Right cardiac atrium (tissue), 5 donors: ENCODE data around the gene SART3. TPM values are rescaled to one million over a fixed set of nuclear protein-coding genes. Genes with fewer than 3 reads are reported as not detected.
"Not testable (repeated sequence)": the region's sequence is repeated elsewhere in the genome, so short reads cannot be mapped to it uniquely, and the experiment has no call there.

Source experiments
- ATAC-seq, 2 donors: fragments of 200-7000 bp; cut with Tn5 transposase; one replicate each; pipeline versions ENCODE4 v1.8.0 to v1.9.1; 2020; ENCODE audit warnings: moderate library complexity in 2 of 2, mild to moderate bottlenecking in 1 of 2
- DNase-seq, 3 donors: peaks; one replicate each; pipeline ENCODE4 v3.0.0-alpha.2; 2020
- H3K27ac ChIP-seq: one replicate; pipeline ENCODE4 v1.5.1; 2013; ENCODE audit warnings: mild to moderate bottlenecking, low read length, control low read depth, moderate library complexity
- H3K27me3 ChIP-seq: one replicate; pipeline ENCODE4 v1.6.1; 2013; ENCODE audit not compliant: control insufficient read depth, insufficient read depth
- H3K4me1 ChIP-seq: one replicate; pipeline ENCODE4 v1.6.1; 2013; ENCODE audit warnings: low read length; ENCODE audit not compliant: control insufficient read depth, insufficient read depth
- H3K4me3 ChIP-seq: one replicate; pipeline ENCODE4 v1.5.1; 2013; ENCODE audit warnings: low read length, control low read depth
- H3K9me3 ChIP-seq: one replicate; pipeline ENCODE4 v1.6.1; 2013; ENCODE audit warnings: low read length; ENCODE audit not compliant: control insufficient read depth
- WGBS: extraction: QIAGEN DNeasy Blood & Tissue Kit; methylation state at CpG from one replicate; pipeline ENCODE4 v1.1.7; 2013; 5-methylcytosine and 5-hydroxymethylcytosine counted together
- intact Hi-C, 4 donors: fragments of 100-400 bp; cut with DNase I; formaldehyde crosslinking; loops; one replicate each; pipeline versions ENCODE4 v1.11.0 to v1.14.0; 2022 to 2023
- polyA plus RNA-seq: library from polyadenylated mRNA; stranded (reverse); fragments of 200-250 nt; gene quantifications from one replicate; pipeline ENCODE4 v1.2.3, GENCODE V29; 2013
- total RNA-seq, 4 donors: library from RNA; stranded (reverse); fragmentation: NEBNext Ultra II Directional; extraction: Animal tissue kit (Norgen Biotek cat#: 25700); gene quantifications; one replicate each; pipeline ENCODE4 v1.2.1, GENCODE V29; 2021
- donor health status: healthy with polysubstance abuse.
- donor health status: DM: no; HTN: yes; CAD: no.
- donor health status: DM: no; HTN: no; CAD: no.
- donor health status: DM: no; HTN: yes; CAD: no; lungs with severe emphysema.
- donor health status: DM: yes; HTN: yes; CAD: no.

Gene SART3
- total and polyA plus RNA-seq, 5 donors = 14.2 to 27.7 (median 23.9) TPM

DNA sequence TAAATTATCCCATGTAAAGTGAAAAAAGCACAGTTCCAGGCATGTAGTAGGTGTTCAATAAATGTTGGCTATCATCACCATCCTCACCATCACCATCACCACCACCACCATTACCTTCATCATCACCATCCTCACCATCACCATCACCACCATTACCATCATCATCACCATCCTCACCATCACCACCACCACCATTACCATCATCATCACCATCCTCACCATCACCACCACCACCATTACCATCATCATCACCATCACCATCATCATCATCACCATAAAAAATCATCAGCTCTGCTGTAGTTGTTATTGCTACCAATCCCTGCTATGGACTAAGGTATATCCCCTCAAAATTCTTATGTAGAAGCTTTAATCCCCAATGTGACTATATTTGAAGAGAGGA is 16.5 kb upstream of the SART3 start:
- DNase-seq (no peak), ATAC-seq (no peak)
- Histone ChIP-seq H3K9me3 (no peaks in the 10 kb centered on the region), H3K27ac (no peak overlapping the region), H3K27me3 (no peaks in the 10 kb centered on the region), H3K4me1 (no peaks in the 10 kb centered on the region), H3K4me3 (no peak overlapping the region)
- intact Hi-C loops = loop anchor here in 2 of 4 donors (5.0 to 10.0 kb wide), 2 partner anchors 35 to 367 kb away; no protein-coding TSS in a partner anchor

DNA sequence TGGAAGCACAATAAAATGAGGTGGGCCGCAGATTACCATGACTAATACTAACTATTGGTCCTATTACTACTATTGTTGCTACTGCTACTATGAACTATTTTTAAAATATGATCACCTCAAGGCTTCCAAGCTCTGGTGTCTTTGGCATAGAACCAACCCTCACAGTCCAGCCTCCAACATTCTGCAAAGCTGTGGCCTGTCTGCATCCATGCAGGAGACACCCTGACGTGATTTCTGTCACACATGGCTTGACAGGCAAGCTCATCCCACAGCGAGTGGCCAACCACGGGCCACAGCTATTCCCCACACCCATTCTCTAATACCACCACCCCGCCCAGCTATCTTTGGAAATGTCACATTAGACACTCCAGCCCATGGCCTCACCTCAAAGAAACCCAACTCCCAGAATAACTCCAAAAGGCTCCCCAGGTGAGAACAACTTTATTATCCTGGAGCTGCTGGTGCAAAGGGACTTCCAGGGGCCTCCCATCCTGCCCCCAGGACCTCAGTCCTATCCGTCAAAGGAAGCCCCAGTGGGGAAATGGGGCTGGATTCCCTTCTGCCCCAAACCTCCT is 15.8 kb upstream of the SART3 start:
- 49% methylated on average over 6 of the region's 6 CpGs for WGBS
- peak; percentile 69 to 70 for ATAC-seq
- no peak overlapping the region for H3K27ac ChIP-seq
- H3K27me3 ChIP-seq = no peaks in the 10 kb centered on the region
- intact Hi-C loops = loop anchor here in 2 of 4 donors (5.0 to 10.0 kb wide), 2 partner anchors 36 to 368 kb away; no protein-coding TSS in a partner anchor
- no peaks in the 10 kb centered on the region for H3K4me1 ChIP-seq
- H3K4me3 ChIP-seq = no peak overlapping the region
- no peak for DNase-seq
- no peaks in the 10 kb centered on the region for H3K9me3 ChIP-seq

DNA sequence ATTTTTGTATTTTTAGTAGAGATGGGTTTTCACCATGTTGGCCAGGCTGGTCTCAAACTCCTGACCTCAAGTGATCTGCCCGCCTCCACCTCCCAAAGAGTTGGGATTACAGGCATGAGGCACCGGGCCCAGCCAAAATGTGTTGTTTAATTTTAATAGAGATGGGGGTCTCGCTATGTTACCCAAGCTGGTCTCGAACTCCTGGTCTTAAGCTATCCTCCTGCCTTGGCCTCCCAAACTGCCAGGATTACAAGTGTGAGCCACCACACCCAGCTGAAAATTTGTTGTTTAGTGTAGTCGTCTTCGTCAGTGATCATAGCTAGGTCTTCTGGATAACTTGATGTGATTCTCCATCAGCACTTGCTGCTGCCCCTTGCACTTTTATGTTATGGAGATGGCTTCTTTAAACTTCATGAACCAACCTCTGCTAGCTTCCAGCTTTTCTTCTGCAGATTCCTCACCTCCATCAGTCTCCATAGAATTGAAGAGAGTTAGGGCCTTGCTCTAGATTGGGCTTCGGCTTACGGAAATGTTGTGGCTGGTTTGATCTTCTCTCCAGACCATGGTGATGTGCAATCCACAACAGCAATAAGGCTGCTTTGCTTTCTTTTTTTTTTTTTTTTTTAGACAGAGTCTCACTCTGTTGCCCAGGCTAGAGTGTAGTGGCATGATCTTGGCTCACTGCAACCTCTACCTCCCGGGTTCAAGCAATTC is 14.4 kb upstream of the SART3 start:
- H3K4me1 ChIP-seq = no peaks in the 10 kb centered on the region
- ATAC-seq = no peak
- no peak for DNase-seq
- intact Hi-C loops = loop anchor here in 2 of 4 donors (5.0 to 10.0 kb wide), 2 partner anchors 37 to 369 kb away; no protein-coding TSS in a partner anchor
- H3K4me3 ChIP-seq = no peak overlapping the region
- H3K9me3 ChIP-seq = no peaks in the 10 kb centered on the region
- H3K27ac ChIP-seq = no peak overlapping the region
- H3K27me3 ChIP-seq = no peaks in the 10 kb centered on the region
- 92% methylated on average over 9 of the region's 9 CpGs for WGBS

DNA sequence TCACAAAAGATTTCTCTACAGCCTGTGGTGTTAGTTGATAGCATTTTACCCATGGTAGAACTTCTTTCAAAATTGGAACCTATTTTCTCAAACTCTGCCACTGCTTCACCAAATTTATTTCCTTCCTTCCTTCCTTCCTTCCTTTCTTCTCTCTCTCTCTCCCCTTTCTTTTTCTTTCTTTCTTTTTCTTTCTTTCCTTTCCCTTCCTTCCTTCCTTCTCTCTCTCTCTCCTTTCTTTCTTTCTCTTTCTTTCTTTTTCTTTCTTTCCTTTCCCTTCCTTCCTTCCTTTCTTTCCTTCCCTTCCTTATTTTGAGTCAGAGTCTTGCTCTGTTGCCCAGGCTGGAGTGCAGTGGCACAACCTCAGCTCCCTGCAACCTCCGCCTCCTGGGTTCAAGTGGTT is 13.3 kb upstream of the SART3 start:
- 95% methylated on average over 1 of the region's 1 CpG for WGBS
- intact Hi-C loops = loop anchor here in 2 of 4 donors (5.0 to 10.0 kb wide), 2 partner anchors 43 to 371 kb away; no protein-coding TSS in a partner anchor
- not testable (repeated sequence) for ATAC-seq

DNA sequence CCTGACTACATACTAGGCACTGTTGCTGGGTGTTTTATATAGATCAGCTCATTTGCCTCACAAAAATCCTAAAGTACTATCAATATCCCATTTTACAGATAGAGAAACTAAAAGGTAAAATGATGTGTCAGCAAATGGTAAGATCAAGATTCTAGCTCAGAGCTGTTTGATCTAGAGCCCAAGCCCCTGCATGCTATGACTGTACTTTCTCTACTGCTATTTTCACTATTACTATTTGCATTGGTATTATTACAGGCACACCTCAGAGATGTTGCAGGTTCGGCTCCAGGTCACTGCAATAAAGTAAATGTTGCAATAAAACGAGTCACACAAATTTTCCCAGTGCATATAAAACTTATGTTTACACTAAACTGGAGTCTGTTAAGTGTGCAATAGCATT is 12.3 kb upstream of the SART3 start:
- H3K4me3 ChIP-seq = no peak overlapping the region
- DNase-seq (no peak), ATAC-seq (no peak)
- H3K27me3 ChIP-seq = no peaks in the 10 kb centered on the region
- no peak overlapping the region for H3K27ac ChIP-seq
- whole genome bisulfite sequencing = 76% methylated on average over 2 of the region's 2 CpGs
- no peaks in the 10 kb centered on the region for H3K4me1 ChIP-seq
- no peaks in the 10 kb centered on the region for H3K9me3 ChIP-seq
- intact Hi-C loops = loop anchor here in 2 of 4 donors (5.0 to 10.0 kb wide), 2 partner anchors 44 to 371 kb away; no protein-coding TSS in a partner anchor

More for the DNA sequence above, 13.3 kb upstream of the SART3 start:
- not testable (repeated sequence) for H3K9me3 ChIP-seq, H3K4me1 ChIP-seq, DNase-seq, H3K4me3 ChIP-seq, H3K27me3 ChIP-seq, H3K27ac ChIP-seq

DNA sequence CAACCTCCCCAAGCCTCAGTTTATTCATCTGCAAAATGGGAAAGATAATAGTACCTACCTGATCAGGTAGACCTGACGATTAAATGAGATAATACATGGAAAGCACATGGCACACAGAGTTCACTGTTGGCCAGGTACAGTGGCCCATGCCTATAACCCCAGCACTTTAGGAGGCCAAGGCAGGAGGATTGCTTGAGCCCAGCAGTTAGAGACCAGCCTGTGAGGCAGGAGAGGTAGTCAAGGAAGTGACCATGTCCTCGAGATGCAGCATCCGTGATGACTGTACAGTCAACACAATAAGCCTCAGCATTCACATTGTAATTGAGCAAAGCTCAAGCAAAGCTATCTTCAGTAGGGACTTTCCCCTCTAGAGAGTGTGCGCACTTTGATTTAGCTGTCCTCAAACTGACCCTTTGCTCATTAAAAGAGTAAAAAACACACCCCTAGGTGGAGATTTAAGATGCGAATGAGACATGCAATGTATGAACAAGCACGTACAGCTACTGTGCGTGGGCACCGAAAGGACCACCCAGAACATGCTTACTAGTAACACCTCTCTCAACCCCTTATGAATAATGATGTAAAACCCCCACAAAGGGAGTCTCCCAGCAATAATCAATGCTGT is 11.3 kb upstream of the SART3 start:
- WGBS = 78% methylated on average over 8 of the region's 8 CpGs
- intact Hi-C loops = loop anchor here in 2 of 4 donors (5.0 to 10.0 kb wide), 2 partner anchors 45 to 373 kb away; no protein-coding TSS in a partner anchor
- no peak for ATAC-seq
- Histone ChIP-seq H3K9me3 (no peaks in the 10 kb centered on the region), H3K27me3 (no peaks in the 10 kb centered on the region), H3K4me3 (no peak overlapping the region), H3K27ac (no peak overlapping the region), H3K4me1 (no peaks in the 10 kb centered on the region)
- DNase-seq = no peak

DNA sequence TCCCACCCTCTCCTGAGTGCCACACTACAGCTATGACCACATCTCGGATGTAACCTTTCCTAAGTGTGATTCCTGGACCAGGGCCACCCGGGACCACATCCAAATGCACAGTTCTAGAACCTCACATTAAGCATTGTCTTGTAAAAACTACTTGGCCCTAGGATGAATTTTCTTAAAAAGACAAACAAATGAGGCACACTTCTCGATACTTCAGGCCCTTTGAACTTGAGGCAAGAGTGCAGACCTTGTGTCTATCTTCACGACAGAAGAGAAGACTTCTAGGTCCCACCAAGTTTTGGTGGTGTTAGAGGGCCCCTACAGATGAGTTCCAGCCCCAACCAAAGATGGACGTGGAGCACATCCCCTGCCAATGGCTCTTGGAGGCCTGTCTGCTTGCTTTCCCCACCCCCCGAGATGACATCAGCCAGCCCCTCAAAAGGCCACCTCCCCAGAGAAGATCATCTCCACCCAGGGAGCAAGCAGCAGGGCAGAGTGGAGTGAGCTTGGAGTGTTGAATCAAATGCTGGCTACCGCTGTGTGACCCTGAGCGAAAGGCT is 10.7 kb upstream of the SART3 start:
- 79% methylated on average over 8 of the region's 8 CpGs for WGBS
- no peak overlapping the region for H3K27ac ChIP-seq
- no peaks in the 10 kb centered on the region for H3K4me1 ChIP-seq
- H3K27me3 ChIP-seq = no peaks in the 10 kb centered on the region
- DNase-seq (no peak), ATAC-seq (peak in 1 of 2 donors; percentile 19)
- H3K4me3 ChIP-seq = no peak overlapping the region
- intact Hi-C loops = loop anchor here in 2 of 4 donors (5.0 to 10.0 kb wide), 2 partner anchors 46 to 373 kb away; no protein-coding TSS in a partner anchor
- no peaks in the 10 kb centered on the region for H3K9me3 ChIP-seq

DNA sequence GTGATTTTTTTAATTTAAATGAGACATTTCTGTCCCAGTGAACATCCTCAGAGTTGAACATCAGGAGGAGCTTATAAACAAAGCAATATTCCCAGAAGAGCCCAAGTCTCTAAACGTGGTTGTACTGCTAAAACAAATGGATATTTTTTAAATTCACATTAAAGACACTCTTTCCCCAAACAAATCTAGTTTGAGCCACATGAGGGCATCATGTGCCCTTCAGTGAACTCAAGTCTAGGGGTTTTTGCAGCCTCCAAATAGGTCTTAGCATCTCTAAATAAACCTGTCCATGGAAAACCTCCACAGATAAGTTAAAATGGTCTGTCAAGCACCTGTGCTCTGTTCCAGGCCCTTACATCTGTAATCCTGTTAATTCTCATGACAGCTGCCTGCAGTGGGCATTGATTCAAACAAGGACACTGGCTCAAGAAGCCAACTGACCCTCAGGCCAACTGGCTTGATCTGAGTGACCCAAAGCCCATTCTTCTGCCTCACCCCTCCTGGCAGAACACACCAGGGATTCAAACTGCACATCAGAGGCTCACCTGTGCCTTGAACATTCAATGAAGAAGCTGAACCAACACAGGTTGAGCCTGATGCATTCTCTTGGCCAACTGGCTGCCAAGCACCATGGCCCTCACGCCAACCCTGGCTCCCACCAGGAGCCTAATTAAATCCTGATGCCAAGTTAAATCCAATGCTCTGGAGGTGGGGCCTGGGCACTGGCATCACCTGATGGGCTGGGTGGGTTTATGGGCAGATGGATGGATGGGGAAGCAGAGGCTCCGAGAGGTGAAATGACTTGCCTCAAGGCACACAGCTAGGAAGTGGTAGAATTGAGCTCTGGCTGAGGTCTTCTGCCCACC is 10.0 kb upstream of the SART3 start:
- 64% methylated on average over 3 of the region's 3 CpGs for WGBS
- ATAC-seq (no peak), DNase-seq (no peak)
- intact Hi-C loops = loop anchor here in 2 of 4 donors (5.0 to 10.0 kb wide), 2 partner anchors 46 to 374 kb away; no protein-coding TSS in a partner anchor
- no peak overlapping the region for H3K27ac ChIP-seq
- peaks cover 3% of the 10 kb centered on the region for H3K4me1 ChIP-seq
- H3K27me3 ChIP-seq = no peaks in the 10 kb centered on the region
- H3K4me3 ChIP-seq = no peak overlapping the region
- H3K9me3 ChIP-seq = no peaks in the 10 kb centered on the region

DNA sequence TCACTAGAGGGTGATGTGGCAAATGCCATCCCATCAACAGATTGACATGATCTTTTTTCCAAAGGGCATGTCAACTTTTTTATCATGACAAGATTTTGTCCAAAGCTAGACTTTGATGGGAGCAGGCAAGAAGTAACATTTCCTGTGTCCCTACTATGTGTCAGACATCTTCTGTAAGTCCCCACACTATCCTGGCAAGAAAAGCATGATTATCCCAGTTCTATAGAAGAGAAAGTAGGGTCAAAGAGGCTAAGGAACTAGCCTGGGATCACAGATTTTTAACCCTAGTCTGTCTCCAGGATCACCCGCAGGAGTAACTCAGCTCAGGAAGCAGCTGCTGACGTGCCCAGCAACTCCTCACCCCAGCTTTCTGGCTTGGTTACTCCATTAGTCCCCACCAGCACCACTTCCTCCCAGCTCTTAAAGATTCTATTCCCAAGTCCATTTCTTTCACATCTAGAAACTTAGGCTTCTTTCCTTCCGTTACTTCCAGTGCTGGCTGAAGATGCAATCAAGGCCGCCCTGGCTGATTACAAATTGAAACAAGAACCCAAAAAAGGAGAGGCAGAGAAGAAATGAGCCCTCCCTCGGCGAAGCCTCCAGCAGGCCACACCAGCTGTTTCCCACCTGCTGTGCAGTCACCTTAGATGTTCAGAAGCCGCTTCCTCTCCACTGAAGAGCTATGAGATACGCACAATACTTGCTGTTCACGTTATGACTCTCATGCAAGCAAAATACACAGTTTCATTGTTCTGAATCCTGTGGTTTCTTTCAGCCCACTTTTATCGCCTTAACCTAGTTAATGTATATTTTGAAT is 7.6 kb upstream of the SART3 start:
- H3K4me1 ChIP-seq = peaks cover 4% of the 10 kb centered on the region
- WGBS = 77% methylated on average over 10 of the region's 10 CpGs

More for the DNA sequence above, 7.6 kb upstream of the SART3 start:
- intact Hi-C loops = loop anchor here (2.0 to 10.0 kb wide), 7 partner anchors 49 to 526 kb away; partner anchors contain the start of genes ALKBH2 (in 2 of the 4), SSH1 (in 1 of the 4) and UNG (in 1 of the 4)
- DNase-seq (no peak), ATAC-seq (no peak)
- no peak overlapping the region for H3K4me3 ChIP-seq
- no peaks in the 10 kb centered on the region for H3K27me3 ChIP-seq
- H3K9me3 ChIP-seq = no peaks in the 10 kb centered on the region
- no peak overlapping the region for H3K27ac ChIP-seq
